Cardiac fibroblast (primary cell): ENCODE data around the gene CNDP1.

Experiments
- DNase-seq, 2 donors: peaks; one replicate each; pipeline versions ENCODE4 v3.0.0 to v3.0.0-alpha.2; 2010; ENCODE audit warnings: low read depth in 2 of 2
- H3K4me3 ChIP-seq, 2 donors: replicated peaks in 1 of 2; 1 replicate in 1 of 2; 2 replicates in 1 of 2; pipeline ENCODE4 v1.5.1; 2011; ENCODE audit warnings: low read depth in 2 of 2, low read length in 2 of 2, mild to moderate bottlenecking in 2 of 2, moderate library complexity in 1 of 2
- TF ChIP-seq, protein P1 (sequence below): IDR thresholded peaks from one replicate; pipeline ENCODE4 v1.5.1; 2011; ENCODE audit warnings: low read depth, mild to moderate bottlenecking, low read length, inconsistent platforms

CNDP1 gene

DNA sequence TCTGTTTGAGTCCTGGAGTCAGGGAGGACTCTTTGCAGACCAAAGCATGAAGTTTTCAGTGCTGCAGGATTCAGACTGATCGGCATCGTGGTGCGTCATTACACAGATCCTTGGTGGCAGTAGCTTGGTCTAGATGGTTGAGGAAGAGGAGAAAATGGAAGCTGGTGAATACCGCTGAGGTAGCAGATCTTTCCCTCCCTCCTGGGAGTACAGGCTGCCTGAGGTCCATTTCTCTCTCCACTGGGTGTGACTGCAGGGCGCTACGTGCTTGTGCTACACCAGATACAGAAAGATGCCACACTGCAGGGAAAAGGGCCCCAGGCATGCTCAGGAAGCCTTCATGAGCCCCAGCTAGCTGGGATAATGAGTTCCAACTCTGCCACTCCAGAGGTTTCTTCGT lies 3.3 kb upstream of the CNDP1 start:
- no peak overlapping the region for H3K4me3 ChIP-seq
- TF ChIP-seq, protein P1, sequence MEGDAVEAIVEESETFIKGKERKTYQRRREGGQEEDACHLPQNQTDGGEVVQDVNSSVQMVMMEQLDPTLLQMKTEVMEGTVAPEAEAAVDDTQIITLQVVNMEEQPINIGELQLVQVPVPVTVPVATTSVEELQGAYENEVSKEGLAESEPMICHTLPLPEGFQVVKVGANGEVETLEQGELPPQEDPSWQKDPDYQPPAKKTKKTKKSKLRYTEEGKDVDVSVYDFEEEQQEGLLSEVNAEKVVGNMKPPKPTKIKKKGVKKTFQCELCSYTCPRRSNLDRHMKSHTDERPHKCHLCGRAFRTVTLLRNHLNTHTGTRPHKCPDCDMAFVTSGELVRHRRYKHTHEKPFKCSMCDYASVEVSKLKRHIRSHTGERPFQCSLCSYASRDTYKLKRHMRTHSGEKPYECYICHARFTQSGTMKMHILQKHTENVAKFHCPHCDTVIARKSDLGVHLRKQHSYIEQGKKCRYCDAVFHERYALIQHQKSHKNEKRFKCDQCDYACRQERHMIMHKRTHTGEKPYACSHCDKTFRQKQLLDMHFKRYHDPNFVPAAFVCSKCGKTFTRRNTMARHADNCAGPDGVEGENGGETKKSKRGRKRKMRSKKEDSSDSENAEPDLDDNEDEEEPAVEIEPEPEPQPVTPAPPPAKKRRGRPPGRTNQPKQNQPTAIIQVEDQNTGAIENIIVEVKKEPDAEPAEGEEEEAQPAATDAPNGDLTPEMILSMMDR: no peak
- no peak for DNase-seq

DNA sequence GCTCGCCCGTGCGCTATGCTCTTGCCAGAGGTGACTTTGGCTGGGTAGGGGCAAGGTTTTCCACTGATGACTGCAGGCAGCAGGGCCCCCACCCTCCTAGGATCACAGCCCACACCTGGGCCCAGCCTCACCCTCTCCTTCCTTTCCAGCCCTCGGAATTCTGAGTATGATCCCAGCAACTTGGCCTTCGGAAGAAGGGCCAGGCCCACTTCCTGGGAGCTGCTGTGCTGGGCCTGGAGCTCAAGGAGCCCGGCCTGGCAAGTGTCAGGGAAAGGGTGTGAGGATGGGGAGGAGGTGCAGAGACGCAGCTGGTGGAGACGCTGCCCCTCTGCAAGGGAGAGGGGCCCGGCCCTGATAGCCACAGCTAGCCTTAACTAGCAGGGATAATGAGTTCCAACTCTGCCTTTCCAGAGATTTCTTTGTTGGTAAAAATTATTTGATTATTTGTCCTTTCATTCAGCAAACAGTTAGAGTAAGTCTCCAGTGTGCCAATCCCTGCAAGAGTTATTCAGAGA lies 1.7 kb upstream of the CNDP1 start:
- TF ChIP-seq, protein P1: no peak
- H3K4me3 ChIP-seq: no peak overlapping the region
- DNase-seq: no peak

DNA sequence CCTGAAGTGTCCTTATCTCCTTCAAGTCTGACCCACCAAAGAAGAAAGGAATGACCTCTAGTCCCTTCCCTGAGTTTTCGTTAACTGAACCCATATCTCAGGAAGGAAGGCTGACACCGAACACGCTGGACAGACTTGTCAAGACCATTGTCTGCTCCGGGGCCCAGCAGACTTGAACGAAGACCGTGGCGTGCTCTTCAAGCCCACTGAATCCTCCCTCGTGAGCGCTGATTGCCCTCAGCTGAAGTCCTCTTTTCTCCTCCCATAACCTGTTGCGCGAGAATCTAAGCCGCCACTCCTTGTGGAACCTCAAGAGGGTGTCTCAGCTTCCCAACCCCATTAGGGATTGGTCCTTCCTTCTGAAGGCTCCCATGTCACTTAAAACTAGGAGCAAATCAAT lies 634 bp upstream of the CNDP1 start:
- DNase-seq: no peak
- no peak overlapping the region for H3K4me3 ChIP-seq
- TF ChIP-seq, protein P1: no peak

DNA sequence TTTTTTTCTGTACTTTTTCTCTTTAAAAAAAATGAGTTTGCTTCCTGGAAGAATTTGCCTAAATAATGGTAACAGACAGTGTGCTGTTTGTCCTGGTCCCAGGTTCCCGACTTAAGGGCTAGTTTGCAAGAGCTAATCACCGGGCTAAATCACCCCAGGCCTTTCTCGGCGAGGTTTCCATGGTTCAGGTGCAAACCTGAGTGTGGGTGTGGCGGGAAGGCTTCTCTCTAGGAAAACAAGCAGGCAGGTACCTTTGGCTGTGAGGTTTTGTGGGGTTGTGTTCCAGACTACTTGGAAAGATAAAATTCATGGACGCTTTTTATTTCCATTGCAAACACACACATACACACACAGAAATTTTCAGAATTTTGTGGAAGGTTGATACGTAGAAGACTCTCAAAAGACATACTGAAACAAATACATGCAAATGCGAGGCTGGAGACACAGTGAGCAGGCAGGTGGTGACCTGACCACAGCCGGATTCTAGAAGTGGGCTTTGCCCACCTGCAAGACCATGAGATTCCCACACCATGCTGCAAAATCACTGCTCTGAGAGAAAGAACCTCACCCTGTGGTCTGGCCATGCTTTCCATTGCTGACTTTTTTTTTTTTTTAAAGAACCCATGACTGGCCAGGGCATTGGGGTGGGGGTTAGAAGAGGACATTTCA lies 815 bp downstream of the CNDP1 start:
- no peak overlapping the region for H3K4me3 ChIP-seq
- DNase-seq: no peak
- TF ChIP-seq, protein P1: no peak

DNA sequence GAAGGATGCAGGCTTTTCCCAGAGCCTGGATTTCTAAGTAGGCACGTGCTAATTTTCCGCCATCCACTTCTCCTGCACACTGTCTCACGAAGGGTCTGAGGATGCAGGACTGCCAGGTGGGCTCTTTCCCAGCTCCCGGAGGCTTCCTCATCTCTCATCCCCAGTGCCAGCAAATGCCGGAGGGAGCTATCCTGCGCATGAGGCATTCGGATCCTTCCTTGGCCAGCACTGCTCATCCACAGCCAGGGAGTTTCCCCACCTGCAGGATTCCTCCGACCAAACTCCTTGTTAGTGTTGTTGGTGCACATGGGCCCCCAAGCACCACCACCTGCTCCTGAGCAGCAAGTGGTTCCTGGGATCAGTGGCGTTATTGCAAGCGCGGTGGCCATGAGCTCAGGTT lies 5.0 kb downstream of the CNDP1 start:
- DNase-seq: no peak
- no peak overlapping the region for H3K4me3 ChIP-seq
- TF ChIP-seq, protein P1: no peak

DNA sequence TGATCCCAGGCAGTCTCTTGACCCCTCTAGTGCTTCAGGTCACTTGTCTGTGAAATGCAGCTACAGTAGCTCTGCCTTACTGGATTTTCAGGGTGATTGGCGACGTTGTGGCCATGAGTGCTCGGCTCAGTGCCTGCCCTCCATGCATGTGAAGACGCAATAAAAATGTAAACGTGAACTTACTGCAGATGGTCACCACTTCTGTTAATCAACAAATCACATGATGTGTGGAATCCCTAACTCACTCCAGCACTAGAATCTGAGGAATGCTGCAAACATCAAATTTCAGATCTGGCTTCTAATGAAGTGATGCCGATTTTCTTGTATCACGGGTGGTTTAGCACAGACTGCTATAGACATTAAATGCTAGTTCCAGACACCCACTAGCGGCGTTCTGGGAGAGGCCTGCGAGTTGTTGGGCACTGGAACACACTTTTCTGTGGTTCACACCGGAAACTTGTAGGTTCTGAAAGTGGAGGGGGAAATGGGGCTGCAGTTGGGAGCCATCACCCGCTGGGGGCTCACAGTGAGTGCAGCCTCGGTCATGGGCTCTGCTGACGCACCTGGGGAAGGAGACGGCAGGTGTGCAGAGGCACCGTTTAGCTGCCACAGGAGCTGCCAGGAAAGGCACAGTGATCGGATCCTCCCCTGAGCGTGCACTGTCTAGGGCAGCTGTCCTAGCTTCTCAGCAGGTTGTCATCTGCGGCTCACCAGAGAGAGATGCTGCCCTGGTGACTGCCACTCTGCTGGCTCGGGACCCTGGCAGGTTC lies 6.5 kb downstream of the CNDP1 start:
- H3K4me3 ChIP-seq: no peak overlapping the region
- TF ChIP-seq, protein P1: no peak
- DNase-seq: no peak
